Osteocyte (in vitro differentiated cells): ENCODE measurements around the gene MAPT. TPM values are rescaled to one million over a fixed set of nuclear protein-coding genes. Genes with fewer than 3 reads are reported as not detected.

Experiments used
- DNase-seq: peaks from one replicate; pipeline ENCODE4 v3.0.0; 2021; ENCODE audit warnings: mixed read lengths; ENCODE audit not compliant: unreplicated experiment; ENCODE audit errors: extremely low spot score
- H3K27ac Mint-ChIP-seq: one replicate; pipeline ENCODE4 v1.8.0; 2021; ENCODE audit warnings: mild to moderate bottlenecking, mixed read lengths; ENCODE audit not compliant: unreplicated experiment
- H3K27me3 Mint-ChIP-seq: one replicate; pipeline ENCODE4 v1.8.0; 2021; ENCODE audit warnings: mixed read lengths; ENCODE audit not compliant: unreplicated experiment
- H3K36me3 Mint-ChIP-seq: one replicate; pipeline ENCODE4 v1.8.0; 2021; ENCODE audit warnings: mixed read lengths; ENCODE audit not compliant: unreplicated experiment
- H3K4me1 Mint-ChIP-seq: one replicate; pipeline ENCODE4 v1.8.0; 2021; ENCODE audit warnings: mixed read lengths; ENCODE audit not compliant: unreplicated experiment
- H3K4me3 Mint-ChIP-seq: one replicate; pipeline ENCODE4 v1.8.0; 2021; ENCODE audit warnings: mild to moderate bottlenecking, moderate library complexity, mixed read lengths; ENCODE audit not compliant: unreplicated experiment
- H3K9me3 Mint-ChIP-seq: one replicate; pipeline ENCODE4 v1.8.0; 2021; ENCODE audit warnings: mixed read lengths; ENCODE audit not compliant: unreplicated experiment
- CTCF ChIP-seq: fragments of 200-600 bp; sonication (generic); IDR thresholded peaks from 2 replicates; pipeline ENCODE4 v1.5.0; 2021; ENCODE audit warnings: antibody characterized with exemption, mild to moderate bottlenecking, moderate library complexity
- total RNA-seq: library from RNA; stranded (reverse); gene quantifications from 2 replicates; pipeline ENCODE4 v1.2.1, GENCODE V29; 2021

Gene MAPT
- total RNA-seq, 1 donor from 2014 or later, result 1.6 TPM

GRCh38 chr17:45984368-45984767 lies 90.0 kb downstream of the MAPT start:
- Mint-ChIP-seq H3K36me3 (no peaks in the 10 kb centered on the region), H3K4me3 (no peak overlapping the region), H3K27me3 (peaks cover 16% of the 10 kb centered on the region), H3K9me3 (no peaks in the 10 kb centered on the region), H3K27ac (no peak overlapping the region), H3K4me1 (no peaks in the 10 kb centered on the region)
- no peak for TF ChIP-seq CTCF
- DNase-seq, result no peak

- H3K27ac Mint-ChIP-seq, result no peak overlapping the region
Measured at GRCh38 chr17:45985447-45985846, 91.1 kb downstream of the MAPT start.

GRCh38 chr17:45986056-45986455 lies 91.7 kb downstream of the MAPT start:
- H3K36me3 Mint-ChIP-seq, result no peaks in the 10 kb centered on the region
- no peaks in the 10 kb centered on the region for H3K4me1 Mint-ChIP-seq
- no peak overlapping the region for H3K4me3 Mint-ChIP-seq
- H3K27me3 Mint-ChIP-seq, result peaks cover 16% of the 10 kb centered on the region
- TF ChIP-seq CTCF, result no peak
- H3K9me3 Mint-ChIP-seq, result no peaks in the 10 kb centered on the region
- no peak overlapping the region for H3K27ac Mint-ChIP-seq
- DNase-seq, result no peak

More at GRCh38 chr17:45985447-45985846, 91.1 kb downstream of the MAPT start:
- H3K9me3 Mint-ChIP-seq, result no peaks in the 10 kb centered on the region
- H3K4me1 Mint-ChIP-seq, result no peaks in the 10 kb centered on the region
- TF ChIP-seq CTCF, result no peak
- DNase-seq, result no peak
- no peaks in the 10 kb centered on the region for H3K36me3 Mint-ChIP-seq
- peaks cover 16% of the 10 kb centered on the region for H3K27me3 Mint-ChIP-seq
- no peak overlapping the region for H3K4me3 Mint-ChIP-seq

- no peak for TF ChIP-seq CTCF
- H3K27me3 Mint-ChIP-seq, result peaks cover 9% of the 10 kb centered on the region
- no peak for DNase-seq
- H3K36me3 Mint-ChIP-seq, result no peaks in the 10 kb centered on the region
- no peaks in the 10 kb centered on the region for H3K9me3 Mint-ChIP-seq
- no peak overlapping the region for H3K27ac Mint-ChIP-seq
- H3K4me1 Mint-ChIP-seq, result no peaks in the 10 kb centered on the region
- no peak overlapping the region for H3K4me3 Mint-ChIP-seq
Measured at GRCh38 chr17:45987706-45988105, 93.4 kb downstream of the MAPT start.

- Mint-ChIP-seq H3K4me3 (no peak overlapping the region), H3K4me1 (no peaks in the 10 kb centered on the region), H3K36me3 (no peaks in the 10 kb centered on the region), H3K9me3 (no peaks in the 10 kb centered on the region), H3K27ac (no peak overlapping the region), H3K27me3 (peaks cover 6% of the 10 kb centered on the region)
- no peak for TF ChIP-seq CTCF
- DNase-seq, result no peak
Measured at GRCh38 chr17:45989759-45990158, 95.4 kb downstream of the MAPT start.
